ENCODE data around the gene FOXR2.

Gene FOXR2

GRCh38 chrX:55623100-55623499, at the start of gene FOXR2:
FOXR2 (plus strand) TSS chrX:55623400; CDS start chrX:55623712, 312 bp downstream.
- DNase-seq = no peak

- no peak for DNase-seq
Measured at GRCh38 chrX:55579115-55579514, 44.1 kb upstream of the FOXR2 start.

GRCh38 chrX:55582447-55582846, 40.8 kb upstream of the FOXR2 start:
- DNase-seq = no peak

GRCh38 chrX:55593296-55593695, 29.9 kb upstream of the FOXR2 start:
- DNase-seq = no peak

- no peak for DNase-seq
Measured at GRCh38 chrX:55593756-55594257, 29.4 kb upstream of the FOXR2 start.

- no peak for DNase-seq
Measured at GRCh38 chrX:55598333-55598732, 24.9 kb upstream of the FOXR2 start.

- no peak for DNase-seq
Measured at GRCh38 chrX:55619547-55619946, 3.7 kb upstream of the FOXR2 start.

GRCh38 chrX:55624403-55624802, 1.2 kb downstream of the FOXR2 start:
- no peak for DNase-seq

- DNase-seq = no peak
Measured at GRCh38 chrX:55636109-55636508, 12.9 kb downstream of the FOXR2 start.

GRCh38 chrX:55638933-55639332, 15.7 kb downstream of the FOXR2 start:
- peak; percentile 2 for DNase-seq

- peak; percentile 1 for DNase-seq
Measured at GRCh38 chrX:55640854-55641253, 17.7 kb downstream of the FOXR2 start.

GRCh38 chrX:55648434-55648833, 25.2 kb downstream of the FOXR2 start:
- no peak for DNase-seq

- DNase-seq = no peak
Measured at GRCh38 chrX:55659931-55660330, 36.7 kb downstream of the FOXR2 start.

GRCh38 chrX:55663584-55663983, 40.4 kb downstream of the FOXR2 start:
- no peak for DNase-seq

- no peak for DNase-seq
Measured at GRCh38 chrX:55668084-55668483, 44.9 kb downstream of the FOXR2 start.
